Caco-2 (cell line): ENCODE measurements around the gene FBXL16. TPM values are rescaled to one million over a fixed set of nuclear protein-coding genes. Genes with fewer than 3 reads are reported as not detected.
A peak's percentile ranks its signal among the peaks of the same experiment; 100 is the strongest.

Source experiments
- BruUV-seq: library from RNA; stranded (reverse); fragments of 400-500 nt; replicated peaks from 2 replicates; lab custom pipeline; 2021; lab: Mats Ljungman, UMichigan
- CTCF ChIA-PET: fragments of 300-600 bp; sonication (Branson Sonifier 250); formaldehyde crosslinking; loops from one replicate; lab custom pipeline; 2022; ENCODE audit warnings: antibody characterized with exemption; lab: Charles Lee
- POLR2A ChIA-PET: fragments of 300-600 bp; sonication (Branson Sonifier 250); formaldehyde crosslinking; loops from one replicate; lab custom pipeline; 2022; ENCODE audit warnings: antibody characterized with exemption; lab: Charles Lee
- DNase-seq, 2 experiments: peaks; one replicate each; pipeline versions ENCODE4 v3.0.0 to v3.0.0-alpha.2; 2020 to 2022
- H3K27me3 ChIP-seq: replicated peaks from 2 replicates; pipeline ENCODE4 v1.6.0; 2011; ENCODE audit warnings: low read length; ENCODE audit not compliant: control insufficient read depth, insufficient read depth
- H3K36me3 ChIP-seq: 2 replicates; pipeline ENCODE4 v1.5.1; 2011; ENCODE audit warnings: low read length; ENCODE audit not compliant: control insufficient read depth, insufficient read depth
- H3K4me1 ChIP-seq: fragments of 250-450 bp; sonication (Bioruptor Pico); 2 replicates; pipeline ENCODE4 v1.5.1; 2020; ENCODE audit warnings: mild to moderate bottlenecking
- H3K4me3 ChIP-seq: 2 replicates; pipeline ENCODE4 v1.5.1; 2011; ENCODE audit warnings: low read depth, mild to moderate bottlenecking, control low read depth, low read length
- H3K9me3 ChIP-seq: fragments of 250-450 bp; sonication (Bioruptor Pico); 2 replicates; pipeline ENCODE4 v1.5.1; 2020; ENCODE audit warnings: mild to moderate bottlenecking, moderate library complexity
- H3K27ac Mint-ChIP-seq: one replicate; pipeline ENCODE4 v1.8.0; 2022; ENCODE audit warnings: mixed read lengths; ENCODE audit not compliant: unreplicated experiment
- H3K27me3 Mint-ChIP-seq: one replicate; pipeline ENCODE4 v1.8.0; 2022; ENCODE audit warnings: mixed read lengths; ENCODE audit not compliant: insufficient read depth, unreplicated experiment
- H3K36me3 Mint-ChIP-seq: one replicate; pipeline ENCODE4 v1.8.0; 2022; ENCODE audit warnings: mild to moderate bottlenecking, mixed read lengths; ENCODE audit not compliant: insufficient read depth, unreplicated experiment
- H3K4me1 Mint-ChIP-seq: one replicate; pipeline ENCODE4 v1.8.0; 2022; ENCODE audit warnings: low read depth, mixed read lengths; ENCODE audit not compliant: unreplicated experiment
- H3K4me3 Mint-ChIP-seq: one replicate; pipeline ENCODE4 v1.8.0; 2022; ENCODE audit warnings: mild to moderate bottlenecking, moderate library complexity, mixed read lengths; ENCODE audit not compliant: unreplicated experiment
- H3K9me3 Mint-ChIP-seq: one replicate; pipeline ENCODE4 v1.8.0; 2022; ENCODE audit warnings: mixed read lengths; ENCODE audit not compliant: unreplicated experiment
- intact Hi-C: fragments of 100-400 bp; cut with micrococcal nuclease; formaldehyde crosslinking; loops from one replicate; pipeline ENCODE4 v1.10.0; 2022; ENCODE audit not compliant: unreplicated experiment
- total RNA-seq: library from RNA; stranded (reverse); gene quantifications from 2 replicates; pipeline ENCODE4 v1.2.3, GENCODE V29; 2022
- TF ChIP-seq, protein P1 (sequence below), 2 experiments: fragments of 200-600 bp in 1 of 2; IDR thresholded peaks; 1 replicate in 1 of 2; 2 replicates in 1 of 2; pipeline versions ENCODE4 v1.5.1 to v1.8.0; 2011 to 2022; ENCODE audit warnings: antibody characterized with exemption in 1 of 2, control low read depth in 1 of 2, inconsistent platforms in 1 of 2, low read depth in 1 of 2, low read length in 1 of 2, mild to moderate bottlenecking in 1 of 2, moderate library complexity in 1 of 2; ENCODE audit not compliant: insufficient read depth in 1 of 2, severe bottlenecking in 1 of 2, unreplicated experiment in 1 of 2

Gene FBXL16
- total RNA-seq, 1 experiment from 2014 or later: 10.5 TPM

DNA sequence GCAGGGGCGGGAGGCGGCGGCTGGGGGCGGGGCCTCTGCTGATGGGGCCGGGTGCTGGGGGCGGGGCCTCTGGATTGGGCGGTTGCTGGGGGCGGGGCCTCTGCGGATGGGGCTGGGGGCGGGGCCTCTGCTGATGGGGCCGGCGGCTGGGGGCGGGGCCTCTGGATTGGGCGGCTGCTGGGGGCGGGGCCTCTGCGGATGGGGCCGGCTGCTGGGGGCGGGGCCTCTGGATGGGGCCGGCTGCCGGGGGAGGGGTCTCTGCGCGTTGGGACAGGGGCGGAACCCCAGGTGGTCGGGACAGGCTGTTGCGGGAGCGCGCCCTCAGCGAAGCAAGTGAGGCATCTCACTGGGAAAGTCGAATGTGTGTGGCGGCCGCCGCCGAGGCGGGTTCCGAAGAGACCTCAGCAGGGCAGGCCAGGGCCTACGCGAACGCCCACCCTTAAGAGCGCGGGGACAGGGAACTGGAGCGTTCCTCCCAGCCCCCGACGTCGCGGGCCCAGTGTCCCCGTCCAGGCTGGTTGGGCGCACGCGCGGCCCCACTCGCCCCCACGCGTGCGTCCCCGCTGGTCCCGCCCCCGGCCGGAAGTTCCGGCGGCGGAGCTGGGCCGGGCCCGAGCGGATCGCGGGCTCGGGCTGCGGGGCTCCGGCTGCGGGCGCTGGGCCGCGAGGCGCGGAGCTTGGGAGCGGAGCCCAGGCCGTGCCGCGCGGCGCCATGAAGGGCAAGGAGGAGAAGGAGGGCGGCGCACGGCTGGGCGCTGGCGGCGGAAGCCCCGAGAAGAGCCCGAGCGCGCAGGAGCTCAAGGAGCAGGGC is 25.6 kb downstream of the FBXL16 start, which contains the start of gene STUB1:
Gene STUB1 (plus strand): TSS at position 597 of the 811 bp plus-strand sequence. CDS start 116 bp downstream, at position 713.
- H3K36me3 Mint-ChIP-seq: peaks cover 59% of the 10 kb centered on the region
- no peaks in the 10 kb centered on the region for H3K9me3 Mint-ChIP-seq
- TF ChIP-seq, protein P1, sequence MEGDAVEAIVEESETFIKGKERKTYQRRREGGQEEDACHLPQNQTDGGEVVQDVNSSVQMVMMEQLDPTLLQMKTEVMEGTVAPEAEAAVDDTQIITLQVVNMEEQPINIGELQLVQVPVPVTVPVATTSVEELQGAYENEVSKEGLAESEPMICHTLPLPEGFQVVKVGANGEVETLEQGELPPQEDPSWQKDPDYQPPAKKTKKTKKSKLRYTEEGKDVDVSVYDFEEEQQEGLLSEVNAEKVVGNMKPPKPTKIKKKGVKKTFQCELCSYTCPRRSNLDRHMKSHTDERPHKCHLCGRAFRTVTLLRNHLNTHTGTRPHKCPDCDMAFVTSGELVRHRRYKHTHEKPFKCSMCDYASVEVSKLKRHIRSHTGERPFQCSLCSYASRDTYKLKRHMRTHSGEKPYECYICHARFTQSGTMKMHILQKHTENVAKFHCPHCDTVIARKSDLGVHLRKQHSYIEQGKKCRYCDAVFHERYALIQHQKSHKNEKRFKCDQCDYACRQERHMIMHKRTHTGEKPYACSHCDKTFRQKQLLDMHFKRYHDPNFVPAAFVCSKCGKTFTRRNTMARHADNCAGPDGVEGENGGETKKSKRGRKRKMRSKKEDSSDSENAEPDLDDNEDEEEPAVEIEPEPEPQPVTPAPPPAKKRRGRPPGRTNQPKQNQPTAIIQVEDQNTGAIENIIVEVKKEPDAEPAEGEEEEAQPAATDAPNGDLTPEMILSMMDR (IDR thresholded peaks at IDR 0.05; ENCODE audit: insufficient read depth in 1 of 2, low read depth in 1 of 2, low read length in 1 of 2, severe bottlenecking in 1 of 2, unreplicated experiment in 1 of 2): no peak
- H3K27me3 Mint-ChIP-seq: no peaks in the 10 kb centered on the region
- peak; percentile 90 to 93 for DNase-seq
- H3K36me3 ChIP-seq: 0 out of 2 replicates have a peak, but pooled peaks cover 4% of the 10 kb centered on the region
- BruUV-seq: no TSS peak
- intact Hi-C loops: no loop called here
- POLR2A ChIA-PET: interaction anchor here (1.2 to 1.5 kb wide), 2 partner anchors 10 to 15 kb away, joined by 6 to 10 read pairs; partner anchors contain the start of gene WDR24
- H3K27ac Mint-ChIP-seq: peak within 1 kb of the TSS; percentile 72
- H3K4me3 ChIP-seq: peak within 1 kb of the TSS; percentile 67
- H3K27me3 ChIP-seq: no peaks in the 10 kb centered on the region
- no peaks in the 10 kb centered on the region for H3K4me1 Mint-ChIP-seq
- no peaks in the 10 kb centered on the region for H3K9me3 ChIP-seq
- CTCF ChIA-PET: interaction anchor here (0.6 to 0.8 kb wide), 3 partner anchors 9 to 342 kb away, joined by 3 to 5 read pairs (median 3); no protein-coding TSS in a partner anchor
- H3K4me3 Mint-ChIP-seq: peak within 1 kb of the TSS; percentile 79
- peaks cover 30% of the 10 kb centered on the region for H3K4me1 ChIP-seq

DNA sequence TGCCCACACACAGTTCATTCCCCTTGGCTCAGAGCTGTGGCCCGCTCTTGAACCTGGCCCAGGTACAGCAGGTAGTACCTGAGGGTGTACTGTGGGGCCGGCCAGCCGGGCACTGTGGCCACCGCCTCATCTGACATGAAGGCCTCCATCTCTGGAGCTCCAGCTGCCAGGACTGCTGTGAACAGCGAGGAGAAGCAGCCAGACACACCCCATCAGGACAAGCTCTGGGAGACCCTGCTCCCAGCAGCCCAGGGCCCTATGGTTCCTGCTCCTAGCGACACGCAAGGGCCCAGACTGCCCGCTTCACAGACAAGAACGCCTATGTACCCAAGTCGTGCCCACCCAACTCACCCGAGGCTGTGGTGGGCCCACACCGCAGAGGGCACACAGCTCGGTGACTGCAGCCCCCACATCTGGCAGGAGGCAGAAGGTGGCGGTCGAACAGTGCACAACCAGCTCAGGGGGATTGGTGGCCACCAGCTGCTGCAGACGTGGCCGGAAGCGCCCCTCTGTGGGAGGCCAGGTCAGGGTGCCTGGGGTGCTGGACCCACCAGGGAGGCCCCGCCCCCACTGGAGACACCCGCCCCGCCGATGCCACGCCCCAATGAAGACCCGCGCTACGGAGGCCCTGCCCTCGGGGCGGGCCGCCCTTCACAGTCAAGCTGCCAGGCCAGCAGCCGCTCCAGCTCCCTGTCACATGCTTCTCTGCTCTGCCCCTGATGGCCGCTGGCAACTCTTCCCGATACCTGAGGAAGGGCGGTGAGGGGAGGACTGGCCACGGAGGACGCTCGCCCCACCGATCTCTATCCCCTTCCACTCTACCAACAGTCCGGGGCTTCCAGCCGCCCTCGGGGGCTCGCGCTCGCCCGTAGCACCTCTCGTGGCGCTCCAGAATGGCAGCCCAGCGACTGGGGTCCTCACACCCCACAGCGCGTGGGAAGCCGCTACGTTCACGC is 26.5 kb downstream of the FBXL16 start:
- CTCF ChIA-PET: no interaction called here
- H3K9me3 Mint-ChIP-seq: no peaks in the 10 kb centered on the region
- intact Hi-C loops: no loop called here
- BruUV-seq: no TSS peak
- no peaks in the 10 kb centered on the region for H3K27me3 Mint-ChIP-seq
- H3K4me3 ChIP-seq: peak overlapping the region; percentile 67
- H3K27me3 ChIP-seq: no peaks in the 10 kb centered on the region
- POLR2A ChIA-PET: interaction anchor here (0.9 kb wide), 1 partner anchor 16 kb away, joined by 5 read pairs; no protein-coding TSS in a partner anchor
- TF ChIP-seq, protein P1 (IDR thresholded peaks at IDR 0.05; ENCODE audit: insufficient read depth in 1 of 2, low read depth in 1 of 2, low read length in 1 of 2, severe bottlenecking in 1 of 2, unreplicated experiment in 1 of 2): no peak
- peak overlapping the region; percentile 72 for H3K27ac Mint-ChIP-seq
- peak overlapping the region; percentile 79 for H3K4me3 Mint-ChIP-seq
- peak; percentile 77 to 78 for DNase-seq
- H3K4me1 ChIP-seq: peaks cover 30% of the 10 kb centered on the region
- H3K36me3 ChIP-seq: 0 out of 2 replicates have a peak, but pooled peaks cover 4% of the 10 kb centered on the region
- H3K4me1 Mint-ChIP-seq: no peaks in the 10 kb centered on the region
- H3K9me3 ChIP-seq: no peaks in the 10 kb centered on the region
- H3K36me3 Mint-ChIP-seq: peaks cover 56% of the 10 kb centered on the region
